B cell (primary cell): ENCODE measurements around the gene ELOVL6. TPM values are rescaled to one million over a fixed set of nuclear protein-coding genes. Genes with fewer than 3 reads are reported as not detected.

ENCODE experiments used
- ATAC-seq: fragments of 200-7000 bp; cut with Tn5 transposase; one replicate; pipeline ENCODE4 v1.10.0; 2021; ENCODE audit warnings: low read depth, mild to moderate bottlenecking, moderate number of reproducible peaks, moderate library complexity
- CTCF ChIA-PET: fragments of 350-600 bp; sonication (Branson Sonifier 250); formaldehyde crosslinking; loops from one replicate; lab custom pipeline; 2021; ENCODE audit warnings: antibody characterized with exemption, inconsistent platforms; lab: Charles Lee
- POLR2A ChIA-PET: fragments of 350-600 bp; sonication (Branson Sonifier 250); formaldehyde crosslinking; loops from one replicate; lab custom pipeline; 2021; ENCODE audit warnings: antibody characterized with exemption; lab: Charles Lee
- DNase-seq: peaks from one replicate; pipeline ENCODE4 v3.0.0; 2013
- H2AFZ ChIP-seq: 2 replicates; pipeline ENCODE4 v1.6.1; 2012; ENCODE audit warnings: mild to moderate bottlenecking, low read depth, low read length; ENCODE audit not compliant: insufficient read depth, poor library complexity, severe bottlenecking
- H3K27ac ChIP-seq, 2 donors: 1 replicate in 1 of 2; 2 replicates in 1 of 2; pipeline ENCODE4 v1.5.1; 2012 to 2013; ENCODE audit warnings: low read length in 2 of 2, mild to moderate bottlenecking in 2 of 2, moderate library complexity in 1 of 2
- H3K27me3 ChIP-seq, 4 experiments: fragments of 200-600 bp in 1 of 4; sonication (generic) in 1 of 4; replicated peaks in 1 of 4; 1 replicate in 2 of 4; 2 replicates in 2 of 4; pipeline versions ENCODE4 v1.6.1 to v1.7.0; 2013 to 2016; ENCODE audit warnings: low read length in 3 of 4, mild to moderate bottlenecking in 2 of 4, mixed read lengths in 1 of 4, moderate library complexity in 1 of 4; ENCODE audit not compliant: insufficient read depth in 4 of 4, control insufficient read depth in 3 of 4; ENCODE audit errors: control extremely low read depth in 1 of 4
- H3K36me3 ChIP-seq, 2 experiments: replicated peaks in 1 of 2; 1 replicate in 1 of 2; 2 replicates in 1 of 2; pipeline versions ENCODE4 v1.6.1 to v1.7.1; 2013; ENCODE audit warnings: low read length in 1 of 2; ENCODE audit not compliant: insufficient read depth in 2 of 2, control insufficient read depth in 1 of 2; ENCODE audit errors: control extremely low read depth in 1 of 2, extremely low read depth in 1 of 2
- H3K4me1 ChIP-seq, 2 donors: fragments of 200-600 bp in 1 of 2; sonication (generic) in 1 of 2; 1 replicate in 1 of 2; 2 replicates in 1 of 2; pipeline versions ENCODE4 v1.5.1 to v1.6.1; 2013 to 2017; ENCODE audit warnings: low read length in 2 of 2; ENCODE audit not compliant: control insufficient read depth in 2 of 2, insufficient read depth in 2 of 2
- H3K4me2 ChIP-seq: replicated peaks from 2 replicates; pipeline ENCODE3; 2012; ENCODE audit warnings: mild to moderate bottlenecking, low read depth, low read length; ENCODE audit not compliant: poor library complexity, severe bottlenecking
- H3K4me3 ChIP-seq, 5 experiments: fragments of 200-600 bp in 1 of 5; sonication (generic) in 1 of 5; 1 replicate in 3 of 5; 2 replicates in 2 of 5; pipeline versions ENCODE4 v1.5.1 to v1.7.0; 2011 to 2016; ENCODE audit warnings: low read length in 4 of 5, mild to moderate bottlenecking in 4 of 5, low read depth in 2 of 5, control low read depth in 1 of 5, moderate library complexity in 1 of 5; ENCODE audit not compliant: insufficient read depth in 1 of 5; ENCODE audit errors: control extremely low read depth in 1 of 5, extremely low read depth in 1 of 5
- H3K79me2 ChIP-seq: fragments of 200-600 bp; sonication (generic); one replicate; pipeline ENCODE4 v1.6.0; 2016; ENCODE audit warnings: low read length; ENCODE audit not compliant: control insufficient read depth, insufficient read depth
- H3K9ac ChIP-seq: fragments of 200-600 bp; sonication (generic); 2 replicates; pipeline ENCODE4 v1.6.1; 2017; ENCODE audit warnings: mild to moderate bottlenecking, low read length, moderate library complexity
- H3K9me3 ChIP-seq, 3 donors: one replicate each; pipeline versions ENCODE4 v1.6.1 to v1.7.1; 2013; ENCODE audit warnings: low read length in 2 of 3; ENCODE audit not compliant: control insufficient read depth in 2 of 3, insufficient read depth in 1 of 3; ENCODE audit errors: control extremely low read depth in 1 of 3
- H4K20me1 ChIP-seq: 2 replicates; pipeline ENCODE4 v1.6.0; 2012; ENCODE audit warnings: mild to moderate bottlenecking, low read length; ENCODE audit not compliant: insufficient read depth, control insufficient read depth, poor library complexity, severe bottlenecking
- H3K27ac Mint-ChIP-seq: one replicate; pipeline ENCODE4 v1.8.0; 2021; ENCODE audit warnings: mixed read lengths
- H3K27me3 Mint-ChIP-seq: one replicate; pipeline ENCODE4 v1.8.0; 2021; ENCODE audit warnings: mixed read lengths
- H3K4me1 Mint-ChIP-seq: one replicate; pipeline ENCODE4 v1.8.0; 2021; ENCODE audit warnings: mixed read lengths
- H3K4me3 Mint-ChIP-seq: one replicate; pipeline ENCODE4 v1.8.0; 2021; ENCODE audit warnings: mixed read lengths
- H3K9me3 Mint-ChIP-seq: one replicate; pipeline ENCODE4 v1.8.0; 2022; ENCODE audit warnings: mixed read lengths; ENCODE audit not compliant: insufficient read depth
- EZH2 ChIP-seq: IDR thresholded peaks from 2 replicates; pipeline ENCODE4 v1.6.1; 2012; ENCODE audit warnings: borderline replicate concordance, low read depth, mild to moderate bottlenecking, moderate library complexity, low read length; ENCODE audit not compliant: insufficient read depth, poor library complexity, severe bottlenecking
- WGBS: methylation state at CpG from one replicate; pipeline ENCODE4 v1.1.5; 2013; ENCODE audit warnings: missing lambda C conversion rate; ENCODE audit not compliant: insufficient coverage; 5-methylcytosine and 5-hydroxymethylcytosine counted together
- intact Hi-C: fragments of 100-400 bp; cut with micrococcal nuclease; formaldehyde crosslinking; loops from one replicate; pipeline ENCODE4 v1.10.0; 2022
- polyA plus RNA-seq: library from polyadenylated mRNA; depleted of rRNA; stranded (reverse); fragments of >200 nt; gene quantifications from 2 replicates; pipeline ENCODE4 v1.2.3, GENCODE V29; 2012
- total RNA-seq, 2 donors: library from RNA; stranded (reverse); fragments of 120-200 nt in 1 of 2; gene quantifications; 1 replicate in 1 of 2; 2 replicates in 1 of 2; pipeline versions ENCODE4 v1.2.3 to v1.2.4, GENCODE V29; 2013 to 2022
- TF ChIP-seq, protein P1 (sequence below): fragments of 200-600 bp; IDR thresholded peaks from one replicate; pipeline ENCODE4 v1.8.0; 2022; ENCODE audit warnings: antibody characterized with exemption, mild to moderate bottlenecking

ELOVL6 gene
- total and polyA plus RNA-seq, 2 donors (not counting 1 experiment from before 2014, with no cell fraction given): 0.10 to 0.22 TPM

DNA sequence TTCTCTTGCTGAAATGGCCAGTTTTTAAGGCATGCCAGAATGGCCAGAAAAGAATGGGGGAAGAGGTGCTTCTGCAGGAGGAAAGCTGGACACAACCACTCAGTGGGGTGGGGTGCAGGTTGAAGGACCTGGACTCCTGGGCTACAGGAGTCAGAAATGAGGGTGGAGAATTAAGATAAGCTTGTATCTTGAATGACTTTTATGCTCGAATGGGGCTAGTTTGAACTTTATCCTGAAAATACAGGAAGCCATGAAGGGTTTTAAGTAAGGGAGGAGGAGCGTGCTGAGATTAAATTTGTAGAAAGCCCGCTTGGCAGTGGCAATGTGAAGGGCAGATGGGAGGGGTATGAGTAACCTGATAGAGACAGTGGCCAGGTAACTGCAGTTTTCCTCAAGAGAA is 66.5 kb downstream of the ELOVL6 start:
- H3K9ac ChIP-seq: no peak overlapping the region
- no peaks in the 10 kb centered on the region for H3K36me3 ChIP-seq
- Mint-ChIP-seq H3K4me3 (no peak overlapping the region), H3K9me3 (no peaks in the 10 kb centered on the region), H3K27me3 (no peaks in the 10 kb centered on the region), H3K27ac (no peak overlapping the region), H3K4me1 (no peaks in the 10 kb centered on the region)
- intact Hi-C loops: no loop called here
- no peak for DNase-seq
- no peak for ATAC-seq
- TF ChIP-seq, protein P1, sequence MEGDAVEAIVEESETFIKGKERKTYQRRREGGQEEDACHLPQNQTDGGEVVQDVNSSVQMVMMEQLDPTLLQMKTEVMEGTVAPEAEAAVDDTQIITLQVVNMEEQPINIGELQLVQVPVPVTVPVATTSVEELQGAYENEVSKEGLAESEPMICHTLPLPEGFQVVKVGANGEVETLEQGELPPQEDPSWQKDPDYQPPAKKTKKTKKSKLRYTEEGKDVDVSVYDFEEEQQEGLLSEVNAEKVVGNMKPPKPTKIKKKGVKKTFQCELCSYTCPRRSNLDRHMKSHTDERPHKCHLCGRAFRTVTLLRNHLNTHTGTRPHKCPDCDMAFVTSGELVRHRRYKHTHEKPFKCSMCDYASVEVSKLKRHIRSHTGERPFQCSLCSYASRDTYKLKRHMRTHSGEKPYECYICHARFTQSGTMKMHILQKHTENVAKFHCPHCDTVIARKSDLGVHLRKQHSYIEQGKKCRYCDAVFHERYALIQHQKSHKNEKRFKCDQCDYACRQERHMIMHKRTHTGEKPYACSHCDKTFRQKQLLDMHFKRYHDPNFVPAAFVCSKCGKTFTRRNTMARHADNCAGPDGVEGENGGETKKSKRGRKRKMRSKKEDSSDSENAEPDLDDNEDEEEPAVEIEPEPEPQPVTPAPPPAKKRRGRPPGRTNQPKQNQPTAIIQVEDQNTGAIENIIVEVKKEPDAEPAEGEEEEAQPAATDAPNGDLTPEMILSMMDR: no peak
- no peak for TF ChIP-seq EZH2
- no peaks in the 10 kb centered on the region for H3K4me1 ChIP-seq
- no peaks in the 10 kb centered on the region for H3K9me3 ChIP-seq
- no peak overlapping the region for H3K4me3 ChIP-seq
- ChIA-PET CTCF (no interaction called here), POLR2A (no interaction called here)
- no peaks in the 10 kb centered on the region for H4K20me1 ChIP-seq
- H3K79me2 ChIP-seq: no peaks in the 10 kb centered on the region
- H3K4me2 ChIP-seq: no peak overlapping the region
- H3K27me3 ChIP-seq: no peaks in the 10 kb centered on the region
- H3K27ac ChIP-seq: no peak overlapping the region
- WGBS: 98% methylated on average over 3 of the region's 3 CpGs
- H2AFZ ChIP-seq: no peak overlapping the region

DNA sequence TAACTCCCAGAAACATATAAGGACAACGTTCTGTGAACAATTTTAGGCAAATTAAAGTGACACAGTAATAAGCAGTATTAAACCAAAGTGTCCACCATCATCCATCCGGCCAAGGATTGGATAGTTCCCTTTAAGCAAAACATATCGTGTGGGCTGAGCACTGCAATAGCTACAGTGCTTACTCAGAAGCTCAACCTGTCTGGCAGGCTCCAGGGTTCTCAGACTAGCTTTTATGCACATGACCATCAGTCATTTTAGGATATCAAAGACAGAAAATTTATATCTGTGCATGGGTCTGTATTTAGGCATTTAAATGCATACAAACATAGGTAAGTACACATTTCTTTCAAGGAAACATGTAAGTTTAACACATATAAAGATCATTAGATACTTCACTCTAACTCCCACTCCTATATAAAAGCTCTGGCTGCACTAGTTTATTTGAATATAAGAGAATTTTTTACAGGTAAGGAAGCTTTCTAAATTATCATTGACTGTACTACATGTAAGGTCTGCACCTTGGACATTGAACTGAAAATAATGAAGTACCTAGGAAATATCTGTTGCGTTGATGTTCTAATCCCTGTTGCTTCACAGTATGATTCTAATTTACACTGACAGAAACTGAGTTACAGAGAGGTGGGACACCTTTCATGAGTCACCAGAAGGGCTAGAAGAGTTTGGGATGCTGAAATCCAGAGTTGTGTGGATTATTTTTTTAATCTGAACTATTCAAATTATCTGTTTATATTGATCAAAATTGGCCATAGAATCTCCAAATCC is 67.6 kb downstream of the ELOVL6 start:
- intact Hi-C loops: no loop called here
- no peaks in the 10 kb centered on the region for H3K9me3 Mint-ChIP-seq
- Histone ChIP-seq H3K4me2 (no peak overlapping the region), H3K27me3 (no peaks in the 10 kb centered on the region), H4K20me1 (no peaks in the 10 kb centered on the region), H3K79me2 (no peaks in the 10 kb centered on the region), H3K4me3 (no peak overlapping the region), H3K4me1 (no peaks in the 10 kb centered on the region), H2AFZ (no peak overlapping the region), H3K27ac (no peak overlapping the region), H3K9me3 (no peaks in the 10 kb centered on the region), H3K36me3 (no peaks in the 10 kb centered on the region), H3K9ac (no peak overlapping the region)
- CTCF ChIA-PET: no interaction called here
- DNase-seq (no peak), ATAC-seq (no peak)
- TF ChIP-seq, protein P1: no peak
- TF ChIP-seq EZH2: no peak
- H3K27me3 Mint-ChIP-seq: no peaks in the 10 kb centered on the region
- H3K4me1 Mint-ChIP-seq: no peaks in the 10 kb centered on the region
- POLR2A ChIA-PET: no interaction called here
- 96% methylated on average over 2 of the region's 4 CpGs for WGBS
- no peak overlapping the region for H3K4me3 Mint-ChIP-seq
- H3K27ac Mint-ChIP-seq: no peak overlapping the region
